GM12878 (cell line): ENCODE data around the gene TSPAN15. TPM values are rescaled to one million over a fixed set of nuclear protein-coding genes. Genes with fewer than 3 reads are reported as not detected.

Experiments
- ATAC-seq: fragments of 200-7000 bp; cut with Tn5 transposase; 3 replicates; pipeline ENCODE4 v1.9.1; 2020; ENCODE audit warnings: mild to moderate bottlenecking, moderate library complexity
- BruUV-seq: library from RNA; stranded (reverse); fragments of 400-500 nt; replicated peaks from 2 replicates; lab custom pipeline; 2021; lab: Mats Ljungman, UMichigan
- CTCF ChIA-PET: fragments of 300-600 bp; sonication (Branson Sonifier 250); formaldehyde crosslinking; extraction: SDS; loops from one replicate; lab custom pipeline; 2021; ENCODE audit warnings: inconsistent platforms; lab: Yijun Ruan, JAX
- POLR2A ChIA-PET: fragments of 350-600 bp; formaldehyde crosslinking; extraction: SDS; loops from one replicate; lab custom pipeline; 2021; ENCODE audit warnings: inconsistent platforms; lab: Charles Lee
- RAD21 ChIA-PET: fragments of 300-600 bp; sonication (Branson Sonifier 250); formaldehyde crosslinking; loops from one replicate; lab custom pipeline; 2023; ENCODE audit warnings: antibody characterized with exemption; ENCODE audit not compliant: unreplicated experiment; lab: Charles Lee
- SMC1A ChIA-PET: fragments of 300-600 bp; sonication (Branson Sonifier 250); formaldehyde crosslinking; loops from one replicate; lab custom pipeline; 2023; ENCODE audit not compliant: unreplicated experiment, uncharacterized antibody; lab: Charles Lee
- DNase-seq: peaks from one replicate; pipeline ENCODE4 v3.0.0-alpha.2; 2011; ENCODE audit warnings: low read depth, low spot score
- FAIRE-seq: peaks from 3 replicates; lab custom pipeline; 2011; peaks lifted over from hg19 to GRCh38; lab: Jason Lieb, UNC
- H2AFZ ChIP-seq: 2 replicates; pipeline ENCODE4 v1.6.0; 2011; ENCODE audit warnings: low read depth, low read length, control low read depth; ENCODE audit not compliant: control insufficient read depth
- H3K27ac ChIP-seq: 2 replicates; pipeline ENCODE4 v1.5.1; 2011; ENCODE audit warnings: control low read depth; ENCODE audit not compliant: control insufficient read depth, insufficient read depth
- H3K27me3 ChIP-seq, 2 experiments: replicated peaks in 1 of 2; 2 replicates each; pipeline versions ENCODE4 v1.6.0 to v1.6.1; 2011; ENCODE audit warnings: low read length in 1 of 2; ENCODE audit not compliant: control insufficient read depth in 2 of 2, insufficient read depth in 2 of 2
- H3K36me3 ChIP-seq, 2 experiments: 2 replicates each; pipeline ENCODE4 v1.5.1; 2011; ENCODE audit warnings: low read length in 1 of 2; ENCODE audit not compliant: control insufficient read depth in 2 of 2, insufficient read depth in 2 of 2
- H3K4me1 ChIP-seq: 2 replicates; pipeline ENCODE4 v1.6.1; 2011; ENCODE audit warnings: mild to moderate bottlenecking, low read length, moderate library complexity, mixed read lengths; ENCODE audit not compliant: control insufficient read depth, insufficient read depth
- H3K4me2 ChIP-seq: 2 replicates; pipeline ENCODE4 v1.6.0; 2011; ENCODE audit warnings: control low read depth; ENCODE audit not compliant: control insufficient read depth, insufficient read depth
- H3K4me3 ChIP-seq: fragments of 200-600 bp; sonication (generic); 2 replicates; pipeline ENCODE4 v1.5.1; 2016
- H3K79me2 ChIP-seq: 2 replicates; pipeline ENCODE4 v1.6.0; 2011; ENCODE audit warnings: low read length; ENCODE audit not compliant: control insufficient read depth, insufficient read depth
- H3K9ac ChIP-seq: 2 replicates; pipeline ENCODE4 v1.8.0; 2011; ENCODE audit warnings: low read length, control low read depth, mixed read lengths; ENCODE audit not compliant: control insufficient read depth, insufficient read depth
- H3K9me3 ChIP-seq: replicated peaks from 3 replicates; pipeline ENCODE4 v1.5.1; 2011; ENCODE audit warnings: mild to moderate bottlenecking, low read length; ENCODE audit not compliant: control insufficient read depth, insufficient read depth
- H4K20me1 ChIP-seq: 2 replicates; pipeline ENCODE4 v1.6.0; 2011; ENCODE audit not compliant: control insufficient read depth, insufficient read depth
- BACH1 ChIP-seq: fragments of 450-650 bp; IDR thresholded peaks from 2 replicates; pipeline ENCODE4 v1.6.1; 2017; ENCODE audit warnings: mild to moderate bottlenecking, borderline replicate concordance
- BHLHE40 ChIP-seq, 2 experiments: fragments of 450-650 bp in 1 of 2; IDR thresholded peaks; 2 replicates each; pipeline ENCODE4 v1.6.1; 2011 to 2017; ENCODE audit warnings: low read depth in 2 of 2, borderline replicate concordance in 1 of 2, improper control_type of control experiment in 1 of 2, low read length in 1 of 2, mild to moderate bottlenecking in 1 of 2
- CREM ChIP-seq: IDR thresholded peaks from 2 replicates; pipeline ENCODE4 v1.6.1; 2014; ENCODE audit warnings: antibody characterized with exemption, low read depth
- E2F8 ChIP-seq: fragments of 450-650 bp; IDR thresholded peaks from 2 replicates; pipeline ENCODE4 v1.6.1; 2018; ENCODE audit warnings: mild to moderate bottlenecking, low read depth, moderate library complexity; ENCODE audit not compliant: partially characterized antibody
- EED ChIP-seq: sonication (generic); IDR thresholded peaks from 2 replicates; pipeline ENCODE4 v1.6.1; 2016; ENCODE audit warnings: antibody characterized with exemption, low read depth
- JUND ChIP-seq: IDR thresholded peaks from 2 replicates; pipeline ENCODE4 v1.6.1; 2012; ENCODE audit warnings: low read depth, mild to moderate bottlenecking, low read length, improper control_type of control experiment, moderate library complexity
- MEF2A ChIP-seq: IDR thresholded peaks from 2 replicates; pipeline ENCODE4 v1.6.1; 2011; ENCODE audit warnings: low read depth, mild to moderate bottlenecking, low read length, moderate library complexity; ENCODE audit not compliant: insufficient read depth
- NFIC ChIP-seq: IDR thresholded peaks from 2 replicates; pipeline ENCODE4 v1.6.1; 2012; ENCODE audit warnings: low read depth, mild to moderate bottlenecking, inconsistent platforms, low read length, moderate library complexity
- SPI1 ChIP-seq: IDR thresholded peaks from 2 replicates; pipeline ENCODE4 v1.6.1; 2011; ENCODE audit warnings: low read depth, mild to moderate bottlenecking, low read length, moderate library complexity, borderline replicate concordance; ENCODE audit not compliant: insufficient read depth
- STAT3 ChIP-seq: IDR thresholded peaks from 2 replicates; pipeline ENCODE4 v1.6.1; 2011; ENCODE audit warnings: low read depth, low read length, improper control_type of control experiment
- SUZ12 ChIP-seq: fragments of 200-600 bp; sonication (generic); IDR thresholded peaks from one replicate; pipeline ENCODE4 v1.6.1; 2018; ENCODE audit warnings: antibody characterized with exemption, mild to moderate bottlenecking; ENCODE audit not compliant: unreplicated experiment
- TCF12 ChIP-seq: IDR thresholded peaks from 2 replicates; pipeline ENCODE4 v1.6.1; 2011; ENCODE audit warnings: low read depth, mild to moderate bottlenecking, low read length
- ZBED1 ChIP-seq: IDR thresholded peaks from 2 replicates; pipeline ENCODE4 v1.6.1; 2016; ENCODE audit warnings: borderline replicate concordance
- WGBS: methylation state at CpG from one replicate; pipeline ENCODE4 v1.1.6; 2016; ENCODE audit warnings: low lambda C conversion rate; ENCODE audit not compliant: insufficient replicate concordance, insufficient coverage; ENCODE audit errors: missing lambda C conversion rate; 5-methylcytosine and 5-hydroxymethylcytosine counted together
- in situ Hi-C: fragments of 300-500 bp; cut with MboI; formaldehyde crosslinking; loops from 9 replicates; pipeline ENCODE4 v1.14.3; 2018; ENCODE audit warnings: mixed read lengths
- intact Hi-C: fragments of 100-400 bp; cut with micrococcal nuclease; formaldehyde crosslinking; loops from one replicate; pipeline ENCODE4 v1.14.2; 2022; ENCODE audit not compliant: unreplicated experiment
- polyA plus RNA-seq, 11 experiments: library from polyadenylated mRNA; depleted of rRNA in 4 of 11; unstranded in 6 of 11; stranded (reverse) in 5 of 11; fragments of >200 nt; fragmentation: Nextera tagmentation in 4 of 11; fragmentation: Illumina TruSeq in 1 of 11; extraction: Ambion mirVana in 4 of 11; extraction: Trizol in 1 of 11; gene quantifications; 1 replicate in 1 of 11; 2 replicates in 10 of 11; pipeline versions ENCODE4 v1.2.1 to v1.2.3, GENCODE V29; 2011 to 2016; ENCODE audit warnings: inconsistent platforms in 2 of 11, missing spikeins in 2 of 11, low read depth in 1 of 11
- total RNA-seq, 4 experiments: library from RNA; depleted of rRNA in 3 of 4; stranded (reverse); fragments of >200 nt in 3 of 4; fragmentation: Illumina TruSeq in 1 of 4; extraction: Trizol in 1 of 4; gene quantifications; 2 replicates each; pipeline versions ENCODE4 v1.2.1 to v1.2.3, GENCODE V29; 2013 to 2021

Gene TSPAN15
- total and polyA plus RNA-seq, 10 of the 15 experiments (the other 5 are each of a cell fraction or from before 2014, with no cell fraction given), result 1.3 to 8.5 (median 2.4) TPM; not detected in 2

GRCh38 chr10:69466689-69467088, 15.4 kb downstream of the TSPAN15 start:
- no peak overlapping the region for H3K27ac ChIP-seq
- no peaks in the 10 kb centered on the region for H4K20me1 ChIP-seq
- ATAC-seq (no peak), DNase-seq (no peak), FAIRE-seq (no peak)
- H3K27me3 ChIP-seq, result no peaks in the 10 kb centered on the region
- H3K4me3 ChIP-seq, result no peak overlapping the region
- SMC1A ChIA-PET, result interaction anchor here (1.1 to 2.6 kb wide), 6 partner anchors 15 to 148 kb away, joined by 3 to 14 read pairs (median 4); partner anchors contain the start of gene TSPAN15
- no peak for TF ChIP-seq BHLHE40 (IDR thresholded peaks at IDR 0.05; ENCODE audit: borderline replicate concordance in 1 of 2, low read depth in 2 of 2, low read length in 1 of 2)
- WGBS, result 77% methylated on average over 10 of the region's 10 CpGs
- no peaks in the 10 kb centered on the region for H3K9me3 ChIP-seq
- POLR2A ChIA-PET, result interaction anchor here (0.6 kb wide), 1 partner anchor 15 kb away, joined by 3 read pairs; no protein-coding TSS in a partner anchor
- intact Hi-C loops, result no loop called here
- no TSS peak for BruUV-seq
- no peaks in the 10 kb centered on the region for H3K36me3 ChIP-seq
- no peak overlapping the region for H3K4me2 ChIP-seq
- H3K79me2 ChIP-seq, result no peaks in the 10 kb centered on the region
- H3K9ac ChIP-seq, result no peak overlapping the region
- RAD21 ChIA-PET, result interaction anchor here (1.2 to 1.3 kb wide), 3 partner anchors 10 to 41 kb away, joined by 3 read pairs; no protein-coding TSS in a partner anchor
- CTCF ChIA-PET, result interaction anchor here (2.9 kb wide), 1 partner anchor 14 kb away, joined by 16 read pairs; the partner anchor contains the start of gene TSPAN15
- peaks cover 30% of the 10 kb centered on the region for H3K4me1 ChIP-seq
- in situ Hi-C loops, result no loop called here
- H2AFZ ChIP-seq, result no peak overlapping the region

DNA sequence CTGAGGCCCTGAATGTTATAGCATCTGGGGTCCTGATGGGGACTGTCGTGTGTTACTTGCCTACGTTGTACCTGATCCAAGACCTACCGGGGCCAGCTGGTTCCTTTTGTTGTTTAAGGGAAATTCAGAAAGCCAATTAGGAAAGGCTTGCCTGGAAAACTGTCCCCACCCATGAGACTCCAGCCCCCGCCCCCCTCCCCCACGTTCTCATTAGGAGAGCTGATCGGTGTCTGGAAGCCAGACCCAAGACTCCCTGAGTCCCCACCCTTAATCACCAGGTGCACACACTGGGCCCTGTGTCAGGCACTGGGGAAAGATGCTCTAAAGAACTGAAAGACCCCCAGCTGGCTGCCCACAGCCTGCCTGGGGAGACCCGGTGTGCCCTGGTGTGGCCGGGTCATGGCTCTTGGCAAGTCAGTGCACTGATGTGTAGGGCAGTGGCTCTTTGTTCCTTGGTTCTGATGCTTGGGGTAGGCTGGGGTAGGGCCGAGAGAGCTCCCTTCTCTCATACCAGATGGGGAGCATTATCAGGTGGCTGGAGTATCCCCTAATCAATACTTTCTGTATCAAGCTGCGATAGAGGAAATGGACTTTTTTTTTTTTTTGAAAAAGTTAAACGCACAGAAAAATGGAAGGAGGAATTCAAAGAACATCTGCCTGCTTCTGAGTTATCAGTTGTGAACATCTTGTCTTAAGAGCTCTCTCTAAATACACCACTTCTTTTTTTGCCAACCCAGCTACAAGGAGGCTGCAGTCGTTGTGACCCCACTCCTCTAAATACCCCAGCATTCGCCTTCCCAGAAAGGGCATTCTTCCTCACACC, 16.9 kb downstream of the TSPAN15 start:
- no peaks in the 10 kb centered on the region for H3K79me2 ChIP-seq
- in situ Hi-C loops (no loop called here), intact Hi-C loops (no loop called here)
- 46% methylated on average over 13 of the region's 13 CpGs for WGBS
- no peak overlapping the region for H3K4me2 ChIP-seq
- DNase-seq, result no peak
- no peaks in the 10 kb centered on the region for H3K9me3 ChIP-seq
- POLR2A ChIA-PET, result interaction anchor here (0.8 to 1.9 kb wide), 3 partner anchors 10 to 16 kb away, joined by 4 read pairs; no protein-coding TSS in a partner anchor
- H3K4me3 ChIP-seq, result no peak overlapping the region
- no TSS peak for BruUV-seq
- H4K20me1 ChIP-seq, result no peaks in the 10 kb centered on the region
- no peaks in the 10 kb centered on the region for H3K27me3 ChIP-seq
- H3K27ac ChIP-seq, result no peak overlapping the region
- RAD21 ChIA-PET, result interaction anchor here (0.8 to 1.1 kb wide), 2 partner anchors 36 to 39 kb away, joined by 3 to 4 read pairs; no protein-coding TSS in a partner anchor
- no peak for ATAC-seq
- CTCF ChIA-PET, result interaction anchor here (1.0 to 1.3 kb wide), 2 partner anchors 10 to 12 kb away, joined by 3 read pairs; no protein-coding TSS in a partner anchor
- H3K36me3 ChIP-seq, result no peaks in the 10 kb centered on the region
- peaks cover 32% of the 10 kb centered on the region for H3K4me1 ChIP-seq
- no peak overlapping the region for H2AFZ ChIP-seq
- SMC1A ChIA-PET, result interaction anchor here (1.3 to 1.6 kb wide), 3 partner anchors 11 to 149 kb away, joined by 4 to 7 read pairs (median 4); no protein-coding TSS in a partner anchor
- no peak overlapping the region for H3K9ac ChIP-seq
- FAIRE-seq, result no peak
- no peak for TF ChIP-seq SPI1
- no peak for TF ChIP-seq CREM
- TF ChIP-seq JUND, result no peak
- TF ChIP-seq E2F8, result no peak
- TF ChIP-seq NFIC, result no peak
- TF ChIP-seq SUZ12, result no peak
- no peak for TF ChIP-seq MEF2A
- no peak for TF ChIP-seq ZBED1
- TF ChIP-seq EED, result no peak
- TF ChIP-seq STAT3, result no peak
- no peak for TF ChIP-seq BACH1
- no peak for TF ChIP-seq TCF12
